Measurements from ENCODE around the gene SCFD2. TPM values are rescaled to one million over a fixed set of nuclear protein-coding genes. Genes with fewer than 3 reads are reported as not detected.

The SCFD2 gene
- total and polyA plus RNA-seq, 10 of the 15 experiments (the other 5 are each of a cell fraction or from before 2014, with no cell fraction given) = 4.8 to 37.6 (median 24.9) TPM

DNA sequence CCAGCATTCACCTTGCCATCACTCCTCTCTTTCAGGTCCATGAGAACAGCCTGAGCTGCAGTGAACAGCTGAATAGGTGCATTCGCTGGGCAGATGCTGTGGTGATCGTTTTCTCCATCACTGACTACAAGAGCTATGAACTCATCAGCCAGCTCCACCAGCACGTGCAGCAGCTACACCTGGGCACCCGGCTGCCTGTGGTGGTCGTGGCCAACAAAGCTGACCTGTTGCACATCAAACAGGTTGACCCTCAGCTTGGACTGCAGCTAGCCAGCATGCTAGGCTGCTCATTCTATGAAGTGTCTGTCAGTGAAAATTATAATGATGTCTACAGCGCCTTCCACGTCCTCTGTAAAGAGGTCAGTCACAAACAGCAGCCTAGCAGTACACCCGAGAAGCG, 500.6 kb downstream of the SCFD2 start:
- DNase-seq (ENCODE audit: low read depth, low spot score) (no peak), FAIRE-seq (no peak), ATAC-seq (no peak)
- in situ Hi-C loops (cut with MboI) = no loop called here
- WGBS (ENCODE audit: insufficient coverage, insufficient replicate concordance, low lambda C conversion rate, missing lambda C conversion rate) = 88% methylated on average over 9 of the region's 9 CpGs
- Histone ChIP-seq H3K36me3 (ENCODE audit: control insufficient read depth in 2 of 2, insufficient read depth in 2 of 2, low read length in 1 of 2) (no peaks in the 10 kb centered on the region), H3K4me3 (no peak overlapping the region), H3K27ac (ENCODE audit: control insufficient read depth, insufficient read depth) (no peak overlapping the region), H3K4me1 (ENCODE audit: control insufficient read depth, insufficient read depth, low read length) (peaks cover 4% of the 10 kb centered on the region), H3K27me3 (replicated peaks in 1 of 2; ENCODE audit: control insufficient read depth in 2 of 2, insufficient read depth in 2 of 2, low read length in 1 of 2) (peaks cover 0 to 2% of the 10 kb centered on the region in 2 experiments; a peak in 2 of 4 replicates), H4K20me1 (ENCODE audit: control insufficient read depth, insufficient read depth) (no peaks in the 10 kb centered on the region), H3K9me3 (replicated peaks; ENCODE audit: control insufficient read depth, insufficient read depth, low read length) (no peaks in the 10 kb centered on the region; the same call in 2 of the 3 replicates), H2AFZ (ENCODE audit: control insufficient read depth, low read depth, low read length) (no peak overlapping the region), H3K4me2 (ENCODE audit: control insufficient read depth, insufficient read depth) (no peak overlapping the region), H3K9ac (ENCODE audit: control insufficient read depth, insufficient read depth, low read length) (no peak overlapping the region), H3K79me2 (ENCODE audit: control insufficient read depth, insufficient read depth, low read length) (no peaks in the 10 kb centered on the region)
- CTCF ChIA-PET = interaction anchor here (1.3 kb wide), 1 partner anchor 277 kb away, joined by 4 read pairs; no protein-coding TSS in a partner anchor
- no TSS peak for BruUV-seq (replicated peaks)
- POLR2A ChIA-PET = no interaction called here
- SMC1A ChIA-PET (ENCODE audit: uncharacterized antibody, unreplicated experiment) = no interaction called here
- TF ChIP-seq ASH2L (IDR thresholded peaks at IDR 0.05; ENCODE audit: borderline replicate concordance, low read depth) (no peak), ZZZ3 (IDR thresholded peaks at IDR 0.05; ENCODE audit: control insufficient read depth, insufficient read length, low read depth) (no peak), MEF2A (IDR thresholded peaks at IDR 0.05; ENCODE audit: insufficient read depth, low read depth, low read length) (no peak), JUNB (IDR thresholded peaks at IDR 0.05) (no peak), POU2F2 (IDR thresholded peaks at IDR 0.05; ENCODE audit: borderline replicate concordance, low read depth, low read length) (no peak), TCF3 (IDR thresholded peaks at IDR 0.05; ENCODE audit: borderline replicate concordance, insufficient read depth, low read depth, low read length) (no peak), NR2C1 (IDR thresholded peaks at IDR 0.05) (no peak), BRCA1 (IDR thresholded peaks at IDR 0.05; ENCODE audit: low read depth, low read length) (no peak), NFIC (IDR thresholded peaks at IDR 0.05; ENCODE audit: low read depth, low read length) (no peak), CREB1 (IDR thresholded peaks at IDR 0.05; ENCODE audit: low read depth) (no peak), TCF12 (IDR thresholded peaks at IDR 0.05; ENCODE audit: low read depth, low read length) (no peak), ATF7 (IDR thresholded peaks at IDR 0.05; ENCODE audit: low read depth) (no peak), NBN (IDR thresholded peaks at IDR 0.05) (no peak)
- TF ChIP-seq, protein P1, sequence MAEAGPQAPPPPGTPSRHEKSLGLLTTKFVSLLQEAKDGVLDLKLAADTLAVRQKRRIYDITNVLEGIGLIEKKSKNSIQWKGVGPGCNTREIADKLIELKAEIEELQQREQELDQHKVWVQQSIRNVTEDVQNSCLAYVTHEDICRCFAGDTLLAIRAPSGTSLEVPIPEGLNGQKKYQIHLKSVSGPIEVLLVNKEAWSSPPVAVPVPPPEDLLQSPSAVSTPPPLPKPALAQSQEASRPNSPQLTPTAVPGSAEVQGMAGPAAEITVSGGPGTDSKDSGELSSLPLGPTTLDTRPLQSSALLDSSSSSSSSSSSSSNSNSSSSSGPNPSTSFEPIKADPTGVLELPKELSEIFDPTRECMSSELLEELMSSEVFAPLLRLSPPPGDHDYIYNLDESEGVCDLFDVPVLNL (IDR thresholded peaks at IDR 0.05; ENCODE audit: low read depth, low read length) = no peak
- RAD21 ChIA-PET (ENCODE audit: unreplicated experiment) = no interaction called here
- intact Hi-C loops (cut with micrococcal nuclease; ENCODE audit: unreplicated experiment) = no loop called here
